Skeletal muscle tissue (tissue), 4 donors: ENCODE data around the gene CDK4. TPM values are rescaled to one million over a fixed set of nuclear protein-coding genes. Genes with fewer than 3 reads are reported as not detected.
A peak's percentile ranks its signal among the peaks of the same experiment; 100 is the strongest.

Experiments
- H3K27ac ChIP-seq: one replicate; pipeline ENCODE4 v1.7.0; 2013; ENCODE audit warnings: mild to moderate bottlenecking, low read depth, low read length, inconsistent platforms
- H3K27me3 ChIP-seq, 3 donors: one replicate each; pipeline ENCODE4 v1.7.0; 2013; ENCODE audit warnings: low read length in 3 of 3; ENCODE audit not compliant: control insufficient read depth in 3 of 3, insufficient read depth in 3 of 3
- H3K36me3 ChIP-seq, 3 donors: one replicate each; pipeline ENCODE4 v1.7.0; 2013; ENCODE audit warnings: low read length in 3 of 3; ENCODE audit not compliant: control insufficient read depth in 3 of 3, insufficient read depth in 3 of 3
- H3K4me1 ChIP-seq, 3 donors: one replicate each; pipeline ENCODE4 v1.7.0; 2013; ENCODE audit warnings: low read length in 3 of 3, mild to moderate bottlenecking in 3 of 3; ENCODE audit not compliant: control insufficient read depth in 3 of 3, insufficient read depth in 3 of 3
- H3K4me3 ChIP-seq, 3 donors: one replicate each; pipeline ENCODE4 v1.7.0; 2013; ENCODE audit warnings: low read length in 3 of 3
- H3K9ac ChIP-seq, 3 donors: one replicate each; pipeline ENCODE4 v1.7.0; 2013; ENCODE audit warnings: low read length in 3 of 3, mild to moderate bottlenecking in 3 of 3, moderate library complexity in 2 of 3, low read depth in 1 of 3
- H3K9me3 ChIP-seq, 3 donors: one replicate each; pipeline ENCODE4 v1.7.0; 2013; ENCODE audit warnings: low read length in 3 of 3; ENCODE audit not compliant: control insufficient read depth in 3 of 3
- total RNA-seq: library from RNA; depleted of rRNA; stranded (reverse); fragments of >200 nt; gene quantifications from one replicate; pipeline ENCODE4 v1.2.3, GENCODE V29; 2014
- donor health status: Osteomylitis.

The CDK4 gene
- total RNA-seq, 1 donor from 2014 or later, result 78.8 TPM

- Histone ChIP-seq H3K4me3 (no peak overlapping the region), H3K27me3 (peaks cover 18 to 68% (median 54%) of the 10 kb centered on the region in 3 donors)
Measured at GRCh38 chr12:57729321-57729844, 22.7 kb downstream of the CDK4 start.

GRCh38 chr12:57727758-57728395 lies 24.2 kb downstream of the CDK4 start:
- Histone ChIP-seq H3K27ac (no peak overlapping the region), H3K27me3 (peaks cover 18 to 60% (median 60%) of the 10 kb centered on the region in 3 donors)

More at GRCh38 chr12:57729321-57729844, 22.7 kb downstream of the CDK4 start:
- Histone ChIP-seq H3K9ac (no peak overlapping the region), H3K9me3 (no peaks in the 10 kb centered on the region), H3K36me3 (peaks cover 0 to 2% (median 0%) of the 10 kb centered on the region in 3 donors), H3K4me1 (peaks cover 15 to 19% (median 18%) of the 10 kb centered on the region in 3 donors), H3K27ac (no peak overlapping the region)

DNA sequence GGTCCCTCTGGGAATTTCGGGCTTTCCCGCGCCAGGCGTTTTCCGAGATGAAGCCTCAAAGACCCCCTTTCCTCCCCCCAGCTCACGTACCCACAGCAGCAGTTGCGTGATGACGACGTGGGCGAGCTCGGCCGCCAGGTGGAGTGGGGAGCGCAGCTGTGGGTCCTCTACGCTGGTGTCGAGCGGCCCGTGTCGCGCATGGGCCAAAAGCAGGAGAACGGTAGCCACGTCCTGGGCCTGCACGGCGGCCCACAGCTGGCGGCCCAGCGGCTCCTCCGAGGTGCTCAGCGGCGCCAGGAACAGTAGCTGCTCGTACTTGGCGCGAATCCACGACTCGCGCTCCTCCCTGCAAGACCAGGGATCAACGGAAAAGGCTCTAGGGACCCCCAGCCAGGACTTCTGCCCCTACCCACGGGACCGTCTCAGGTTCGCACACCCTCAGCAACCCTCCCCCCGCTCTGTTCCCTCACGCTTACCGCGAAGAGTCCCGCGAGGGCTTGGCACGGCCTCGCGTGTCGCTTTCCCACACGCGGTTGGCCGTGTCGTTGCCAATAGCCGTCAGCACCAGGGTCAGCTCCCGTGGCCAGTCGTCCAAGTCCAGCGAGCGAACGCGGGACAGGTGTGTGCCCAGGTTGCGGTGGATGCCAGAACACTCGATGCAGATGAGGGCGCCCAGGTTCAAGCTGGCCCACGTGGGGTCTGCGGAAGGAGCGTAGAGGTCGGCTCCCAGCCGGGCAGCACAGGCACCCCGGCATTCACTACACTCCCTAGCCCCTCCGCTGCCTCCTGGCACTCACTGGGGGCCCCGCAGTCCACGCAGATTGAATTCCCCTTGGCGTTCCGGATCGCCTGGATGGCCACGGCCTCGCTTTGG lies 25.0 kb downstream of the CDK4 start:
- Histone ChIP-seq H3K36me3 (peaks cover 0 to 2% (median 0%) of the 10 kb centered on the region in 3 donors), H3K4me1 (peaks cover 15 to 19% (median 18%) of the 10 kb centered on the region in 3 donors), H3K27ac (no peak overlapping the region), H3K9me3 (no peaks in the 10 kb centered on the region), H3K27me3 (peaks cover 18 to 60% (median 54%) of the 10 kb centered on the region in 3 donors), H3K9ac (peak overlapping the region in 1 of 3 donors; percentile 57), H3K4me3 (peak overlapping the region; percentile 60 to 74 (median 70))

More at GRCh38 chr12:57727758-57728395, 24.2 kb downstream of the CDK4 start:
- H3K9ac ChIP-seq, result peak overlapping the region in 1 of 3 donors; percentile 50
- H3K36me3 ChIP-seq, result peaks cover 0 to 2% (median 0%) of the 10 kb centered on the region in 3 donors
- H3K9me3 ChIP-seq, result no peaks in the 10 kb centered on the region
- no peak overlapping the region for H3K4me3 ChIP-seq
- H3K4me1 ChIP-seq, result peaks cover 15 to 19% (median 18%) of the 10 kb centered on the region in 3 donors

DNA sequence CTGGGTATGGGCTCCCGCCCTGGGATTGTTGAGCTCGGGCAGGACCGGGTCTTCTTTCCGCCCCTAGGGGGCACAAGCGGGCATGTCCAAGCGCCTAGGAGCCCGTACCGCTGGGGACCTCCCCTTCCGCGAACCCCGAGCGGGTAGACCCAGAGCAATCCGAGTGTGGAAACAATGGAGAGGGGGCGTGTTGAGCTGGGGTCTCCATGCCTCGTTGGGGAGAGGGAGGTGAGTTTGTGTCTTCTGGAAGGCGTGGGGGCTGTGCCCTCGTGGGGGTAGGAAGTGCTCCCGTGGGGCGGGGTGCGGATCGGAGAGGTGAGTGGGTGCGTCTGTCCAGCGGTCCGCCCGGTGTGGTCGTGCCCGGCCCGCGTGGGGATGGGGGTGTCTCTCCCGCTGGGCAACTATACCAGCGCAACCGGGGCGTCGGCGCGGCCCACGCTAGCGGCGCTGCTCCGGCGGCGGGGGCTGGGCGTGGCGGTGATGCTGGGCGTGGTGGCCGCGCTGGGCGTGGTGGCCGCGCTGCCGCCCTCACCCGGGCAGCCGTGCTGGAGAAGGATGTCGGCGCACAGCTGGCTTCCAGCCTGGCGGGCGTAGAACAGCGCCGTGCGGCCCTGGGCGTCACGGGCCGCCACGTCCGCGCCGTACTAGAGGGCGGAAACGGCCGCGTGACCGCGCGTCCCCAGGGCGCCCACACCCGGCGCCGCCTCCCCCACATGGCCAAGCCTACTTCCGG lies 25.8 kb downstream of the CDK4 start:
- Histone ChIP-seq H3K27me3 (peaks cover 18 to 55% (median 49%) of the 10 kb centered on the region in 3 donors), H3K27ac (peak overlapping the region; percentile 60), H3K9ac (peak overlapping the region; percentile 30 to 57 (median 53))

DNA sequence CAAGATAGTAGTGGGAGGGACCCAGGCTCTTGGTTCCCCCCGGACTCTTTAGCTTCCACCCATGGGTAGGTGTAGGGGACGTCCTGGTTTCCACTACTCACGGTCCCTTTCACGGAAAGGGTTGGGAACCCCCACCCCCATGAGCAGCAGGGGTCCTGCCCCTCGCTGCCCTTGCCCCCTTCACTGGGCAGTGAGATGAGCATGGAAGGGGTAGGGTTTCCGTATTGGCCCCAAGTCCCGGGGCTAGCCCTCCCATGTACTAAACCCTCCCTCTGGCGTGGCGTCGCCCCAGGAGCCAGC lies 26.3 kb downstream of the CDK4 start:
- H3K36me3 ChIP-seq, result peaks cover 4 to 9% (median 6%) of the 10 kb centered on the region in 3 donors

More for the DNA sequence above, 25.8 kb downstream of the CDK4 start:
- Histone ChIP-seq H3K36me3 (peaks cover 2 to 4% (median 2%) of the 10 kb centered on the region in 3 donors), H3K4me1 (peaks cover 15 to 19% (median 18%) of the 10 kb centered on the region in 3 donors), H3K4me3 (peak overlapping the region; percentile 70 to 74 (median 71)), H3K9me3 (no peaks in the 10 kb centered on the region)

DNA sequence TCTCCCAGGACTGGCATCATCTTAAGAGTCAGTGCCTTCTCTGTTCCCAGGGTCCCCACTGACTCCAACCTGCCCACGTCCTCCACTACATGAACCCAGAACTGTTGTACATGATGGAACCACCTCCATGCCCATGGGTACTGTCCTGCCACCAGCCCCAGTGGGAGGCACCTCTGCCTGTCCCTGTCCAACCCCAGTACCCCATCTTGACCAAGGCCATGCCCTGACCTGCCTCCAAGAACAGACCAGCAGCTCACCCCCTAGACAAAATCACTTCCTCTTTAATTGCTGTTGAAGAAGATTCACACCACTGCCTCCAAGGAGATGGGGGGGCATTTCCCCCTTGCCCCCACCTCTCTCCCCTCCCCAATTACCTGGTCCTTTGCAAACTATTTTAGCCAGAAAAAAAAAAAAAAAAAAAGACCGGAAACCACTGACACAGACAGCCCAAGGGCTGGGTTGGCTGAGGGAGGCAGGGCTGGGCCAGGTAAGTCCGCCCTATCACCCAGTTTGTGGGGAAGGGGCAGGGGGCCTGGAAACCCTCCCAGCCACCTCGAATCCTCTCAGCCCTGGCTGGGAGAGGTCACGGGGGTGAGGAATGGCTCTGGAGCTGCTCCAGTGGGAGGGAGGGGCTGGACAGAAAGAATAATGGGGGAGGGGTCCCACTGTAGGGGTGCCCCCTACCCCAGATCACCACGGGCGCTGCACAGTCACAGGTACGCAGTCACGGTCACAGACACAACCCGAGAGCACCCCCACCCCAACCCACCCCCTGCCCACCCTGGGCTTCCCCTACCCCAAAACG lies 27.0 kb downstream of the CDK4 start:
- no peak overlapping the region for H3K4me3 ChIP-seq

More for the DNA sequence above, 26.3 kb downstream of the CDK4 start:
- peak overlapping the region; percentile 70 to 74 (median 71) for H3K4me3 ChIP-seq
- peaks cover 18 to 52% (median 44%) of the 10 kb centered on the region in 3 donors for H3K27me3 ChIP-seq
- H3K9ac ChIP-seq, result peak overlapping the region in 1 of 3 donors; percentile 40
- H3K9me3 ChIP-seq, result no peaks in the 10 kb centered on the region
- H3K4me1 ChIP-seq, result peaks cover 15 to 19% (median 18%) of the 10 kb centered on the region in 3 donors
- no peak overlapping the region for H3K27ac ChIP-seq

GRCh38 chr12:57724003-57724935 lies 27.8 kb downstream of the CDK4 start:
- peaks cover 15 to 19% (median 18%) of the 10 kb centered on the region in 3 donors for H3K4me1 ChIP-seq
- H3K4me3 ChIP-seq, result no peak overlapping the region
- H3K27ac ChIP-seq, result no peak overlapping the region
- H3K9me3 ChIP-seq, result no peaks in the 10 kb centered on the region
- H3K36me3 ChIP-seq, result peaks cover 19 to 23% (median 21%) of the 10 kb centered on the region in 3 donors
- no peak overlapping the region for H3K9ac ChIP-seq
- H3K27me3 ChIP-seq, result peaks cover 15 to 45% (median 43%) of the 10 kb centered on the region in 3 donors

More for the DNA sequence above, 27.0 kb downstream of the CDK4 start:
- H3K36me3 ChIP-seq, result peaks cover 11 to 15% (median 12%) of the 10 kb centered on the region in 3 donors
- H3K9ac ChIP-seq, result no peak overlapping the region
- peaks cover 15 to 49% (median 43%) of the 10 kb centered on the region in 3 donors for H3K27me3 ChIP-seq
- peaks cover 15 to 19% (median 18%) of the 10 kb centered on the region in 3 donors for H3K4me1 ChIP-seq
- H3K27ac ChIP-seq, result no peak overlapping the region
- no peaks in the 10 kb centered on the region for H3K9me3 ChIP-seq

GRCh38 chr12:57723630-57723962 lies 28.5 kb downstream of the CDK4 start:
- Histone ChIP-seq H3K4me1 (peaks cover 15 to 19% (median 18%) of the 10 kb centered on the region in 3 donors), H3K27ac (no peak overlapping the region), H3K4me3 (no peak overlapping the region), H3K27me3 (peaks cover 15 to 44% (median 43%) of the 10 kb centered on the region in 3 donors), H3K9me3 (no peaks in the 10 kb centered on the region), H3K36me3 (peaks cover 26 to 29% (median 27%) of the 10 kb centered on the region in 3 donors), H3K9ac (no peak overlapping the region)
